GM10847 (cell line): ENCODE data around the gene MRPL43.

Source experiments
- POLR2A ChIP-seq: IDR thresholded peaks from 2 replicates; pipeline ENCODE4 v1.6.1; 2011; ENCODE audit not compliant: insufficient read length; ENCODE audit errors: extremely low read depth

MRPL43 gene

DNA sequence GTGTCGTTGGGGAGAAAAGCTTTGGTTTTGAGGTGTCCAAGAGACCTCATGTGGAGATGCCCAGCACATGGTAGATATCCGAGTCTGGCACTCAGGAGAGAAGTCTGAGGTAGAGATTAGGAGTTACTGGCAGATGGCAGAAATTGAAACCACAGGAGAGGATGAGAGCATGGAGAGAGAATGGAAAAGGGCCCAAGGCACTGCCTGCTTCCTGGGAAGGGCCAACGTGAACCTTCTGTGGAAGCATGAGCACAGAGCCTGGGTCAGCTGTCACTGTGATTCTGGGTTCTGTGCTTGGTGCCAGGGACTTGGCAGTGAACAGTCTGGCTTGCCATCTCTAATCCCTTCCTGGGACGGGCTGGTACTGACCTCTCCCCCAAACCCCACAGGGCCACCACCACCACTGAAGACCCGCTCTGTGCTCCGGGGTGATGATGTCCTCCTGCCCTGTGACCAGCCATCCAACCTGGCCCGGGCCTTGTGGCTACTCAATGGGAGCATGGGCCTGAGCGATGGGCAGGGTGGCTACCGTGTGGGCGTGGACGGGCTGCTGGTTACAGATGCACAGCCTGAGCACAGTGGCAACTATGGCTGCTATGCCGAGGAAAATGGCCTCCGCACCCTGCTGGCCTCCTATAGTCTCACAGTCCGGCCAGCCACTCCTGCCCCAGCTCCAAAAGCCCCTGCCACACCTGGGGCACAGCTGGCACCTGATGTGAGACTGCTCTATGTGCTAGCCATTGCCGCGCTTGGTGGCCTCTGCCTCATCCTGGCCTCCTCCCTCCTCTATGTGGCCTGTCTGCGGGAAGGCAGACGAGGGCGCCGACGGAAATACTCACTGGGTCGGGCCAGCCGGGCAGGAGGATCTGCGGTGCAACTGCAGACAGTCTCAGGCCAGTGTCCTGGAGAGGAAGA lies 4.1 kb downstream of the MRPL43 start:
- TF ChIP-seq POLR2A = no peak

DNA sequence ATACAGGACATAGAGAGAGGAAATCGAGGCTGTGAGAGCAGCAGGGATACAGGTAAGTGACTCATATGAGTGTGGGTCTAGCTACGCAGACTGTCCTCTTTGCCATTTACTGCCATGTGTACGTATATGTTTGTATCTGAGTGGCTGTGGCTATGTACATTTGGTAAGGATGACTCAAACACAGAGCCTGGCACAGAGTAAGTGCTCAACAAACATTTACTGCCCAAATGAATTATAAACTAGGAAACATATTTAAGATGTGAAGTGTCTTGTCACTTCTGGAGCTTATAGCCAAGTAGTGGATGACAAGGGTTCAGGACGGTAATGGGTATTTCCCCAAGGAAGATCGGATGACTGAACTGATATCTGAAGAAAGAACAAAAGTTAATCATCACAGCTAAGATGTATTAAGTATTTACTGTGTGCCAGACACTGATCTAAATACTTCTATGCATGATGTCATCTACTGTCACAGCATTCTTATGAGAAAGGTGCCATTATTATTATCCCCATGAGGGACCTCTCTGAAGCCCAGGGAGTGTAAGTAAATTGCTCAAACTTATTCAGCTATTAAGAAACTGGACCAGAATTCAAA lies 6.0 kb downstream of the MRPL43 start:
- no peak for TF ChIP-seq POLR2A

DNA sequence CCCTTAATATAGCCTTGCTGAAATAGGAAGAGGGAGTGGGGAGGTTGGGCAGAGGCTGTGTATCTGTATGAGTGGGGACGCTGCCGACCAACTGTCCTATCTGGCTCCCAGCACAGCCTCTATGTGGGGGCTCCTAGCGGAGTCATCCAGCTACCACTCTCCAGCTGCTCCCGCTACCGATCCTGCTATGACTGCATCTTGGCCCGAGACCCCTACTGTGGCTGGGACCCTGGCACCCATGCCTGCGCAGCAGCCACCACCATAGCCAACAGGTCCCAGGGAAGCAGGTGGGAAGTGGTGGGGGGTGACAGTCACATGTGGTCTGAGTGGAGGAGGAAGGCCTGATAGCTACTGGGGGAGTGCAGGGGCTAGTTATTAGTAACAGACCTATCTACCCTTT lies 6.6 kb downstream of the MRPL43 start:
- no peak for TF ChIP-seq POLR2A

GRCh38 chr10:100980311-100980710 lies 7.0 kb downstream of the MRPL43 start:
- no peak for TF ChIP-seq POLR2A

DNA sequence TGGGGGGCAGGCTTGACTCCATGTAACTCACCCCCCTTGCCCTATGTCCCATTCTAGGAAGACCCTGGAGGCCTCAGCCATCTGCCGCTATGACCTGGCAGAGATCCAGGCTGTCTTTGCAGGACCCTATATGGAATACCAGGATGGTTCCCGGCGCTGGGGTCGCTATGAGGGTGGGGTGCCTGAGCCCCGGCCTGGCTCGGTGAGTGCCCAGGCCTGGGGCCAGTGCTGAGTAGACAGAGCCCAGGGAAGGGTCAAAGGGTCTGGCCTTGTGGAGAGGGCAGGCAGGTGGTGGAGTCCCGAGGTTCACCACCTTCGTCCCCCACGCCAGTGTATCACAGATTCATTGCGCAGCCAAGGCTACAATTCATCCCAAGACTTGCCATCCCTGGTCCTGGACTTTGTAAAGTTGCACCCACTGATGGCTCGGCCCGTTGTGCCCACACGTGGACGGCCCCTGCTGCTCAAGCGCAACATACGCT lies 7.5 kb downstream of the MRPL43 start:
- TF ChIP-seq POLR2A = no peak

DNA sequence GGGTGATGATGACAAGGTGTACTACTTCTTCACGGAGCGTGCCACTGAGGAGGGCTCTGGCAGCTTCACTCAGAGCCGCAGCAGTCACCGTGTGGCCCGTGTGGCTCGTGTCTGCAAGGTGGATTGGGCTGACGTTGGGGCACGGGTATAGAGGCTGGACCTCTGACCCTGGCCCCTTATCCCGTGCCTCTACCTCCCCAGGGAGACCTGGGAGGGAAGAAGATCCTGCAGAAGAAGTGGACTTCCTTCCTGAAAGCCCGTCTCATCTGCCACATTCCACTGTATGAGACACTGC lies 8.4 kb downstream of the MRPL43 start:
- TF ChIP-seq POLR2A = no peak

GRCh38 chr10:100978121-100978900 lies 9.0 kb downstream of the MRPL43 start:
- TF ChIP-seq POLR2A = no peak

DNA sequence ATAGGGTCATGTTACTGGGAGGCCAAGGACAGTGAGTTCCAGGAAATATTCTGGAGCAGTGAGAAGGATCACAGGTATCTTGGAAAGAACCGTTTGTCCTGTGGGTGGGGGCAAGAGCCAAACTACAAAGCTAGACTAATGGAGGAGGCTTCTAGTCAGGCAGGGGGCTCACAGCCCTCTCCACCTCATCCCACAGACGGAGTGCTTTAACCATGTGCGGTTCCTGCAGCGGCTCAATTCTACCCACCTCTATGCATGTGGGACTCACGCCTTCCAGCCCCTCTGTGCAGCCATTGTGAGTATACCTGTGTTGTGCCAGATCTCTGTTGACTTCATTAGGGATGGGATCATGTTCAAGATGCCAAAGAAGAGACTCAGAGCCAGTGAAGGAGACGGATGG lies 9.9 kb downstream of the MRPL43 start:
- no peak for TF ChIP-seq POLR2A

- no peak for TF ChIP-seq POLR2A
These were observed 10.4 kb downstream of the MRPL43 start for GRCh38 chr10:100976906-100977305.

- no peak for TF ChIP-seq POLR2A
These were observed 14.3 kb downstream of the MRPL43 start for GRCh38 chr10:100972904-100973535.

GRCh38 chr10:100972115-100972903 lies 15.0 kb downstream of the MRPL43 start:
- no peak for TF ChIP-seq POLR2A

- no peak for TF ChIP-seq POLR2A
These were observed 16.1 kb downstream of the MRPL43 start for GRCh38 chr10:100970914-100971811.

GRCh38 chr10:100970076-100970913 lies 17.0 kb downstream of the MRPL43 start:
- TF ChIP-seq POLR2A = no peak
